ENCODE data around the gene SPAG17. TPM values are rescaled to one million over a fixed set of nuclear protein-coding genes. Genes with fewer than 3 reads are reported as not detected.

Gene SPAG17
- total RNA-seq, 1 experiment from 2014 or later: not detected

DNA sequence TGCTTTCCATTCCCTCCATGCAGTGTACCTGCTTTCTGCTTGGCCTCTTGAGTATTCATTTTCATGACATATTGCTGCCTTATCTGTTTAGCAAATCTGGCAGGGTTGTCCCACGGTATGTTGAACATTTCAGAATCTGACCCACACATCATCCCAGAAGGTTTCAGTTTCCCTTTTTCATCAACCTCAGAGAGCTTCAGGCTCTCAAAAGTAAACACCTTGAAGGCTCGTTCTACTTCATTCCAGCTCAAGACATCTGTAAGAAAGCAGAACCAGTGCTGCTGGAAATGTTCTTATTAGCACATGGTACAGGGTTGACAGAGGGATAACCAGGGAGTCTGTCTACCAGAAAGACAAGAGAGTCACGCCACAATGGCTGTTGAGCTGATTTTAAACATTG lies 103.6 kb downstream of the SPAG17 start:
- no TSS peak for BruUV-seq (replicated peaks)
- ChIA-PET RAD21 (ENCODE audit: low non-redundant PET in 1 of 2, low total read pairs in 2 of 2, uncharacterized antibody in 2 of 2, unreplicated experiment in 2 of 2) (no interaction called here), POLR2A (no interaction called here), CTCF (no interaction called here)
- Histone ChIP-seq H3K4me2 (ENCODE audit: low read length) (no peak overlapping the region), H3K79me2 (ENCODE audit: insufficient read depth, low read length) (no peaks in the 10 kb centered on the region), H3K9me3 (ENCODE audit: control insufficient read depth in 1 of 2, insufficient read depth in 1 of 2, low read depth in 1 of 2, low read length in 2 of 2) (no peaks in the 10 kb centered on the region), H3K4me1 (ENCODE audit: control insufficient read depth in 1 of 2, insufficient read depth in 2 of 2, low read length in 2 of 2) (no peaks in the 10 kb centered on the region), H3K27me3 (ENCODE audit: insufficient read depth, low read length) (peaks cover 19% of the 10 kb centered on the region; the same call in 1 of the 2 replicates), H2AFZ (ENCODE audit: low read depth, low read length, poor library complexity, severe bottlenecking) (no peak overlapping the region), H4K20me1 (ENCODE audit: insufficient read depth) (no peaks in the 10 kb centered on the region), H3K4me3 (replicated peaks in 1 of 2; ENCODE audit: low read depth in 1 of 2, low read length in 2 of 2) (no peak overlapping the region), H3K9me2 (ENCODE audit: insufficient read depth) (no peaks in the 10 kb centered on the region), H3K36me3 (ENCODE audit: control insufficient read depth in 1 of 2, insufficient read depth in 2 of 2, low read length in 2 of 2) (no peaks in the 10 kb centered on the region), H3K27ac (ENCODE audit: low read depth, low read length) (no peak overlapping the region), H3K9ac (ENCODE audit: low read length) (no peak overlapping the region)
- intact Hi-C loops (cut with micrococcal nuclease): no loop called here
- no peak for DNase-seq (ENCODE audit: low read depth, low spot score)
- ATAC-seq: no peak
- TF ChIP-seq JUND (IDR thresholded peaks at IDR 0.05) (no peak), SRF (IDR thresholded peaks at IDR 0.05; ENCODE audit: low read depth) (no peak), SIN3A (IDR thresholded peaks at IDR 0.05; ENCODE audit: low read depth) (no peak), ELF1 (IDR thresholded peaks at IDR 0.05; ENCODE audit: borderline replicate concordance, low read depth) (no peak), SP1 (IDR thresholded peaks at IDR 0.05; ENCODE audit: low read depth) (no peak), EGR1 (IDR thresholded peaks at IDR 0.05; ENCODE audit: low read depth) (no peak), EZH2 (IDR thresholded peaks at IDR 0.05) (no peak), YY1 (IDR thresholded peaks at IDR 0.05; ENCODE audit: extremely low read depth, insufficient replicate concordance, low read depth, low read length) (no peak), EZH2phosphoT487 (IDR thresholded peaks at IDR 0.05; ENCODE audit: borderline replicate concordance) (no peak), POLR2A (IDR thresholded peaks at IDR 0.05; ENCODE audit: borderline replicate concordance, extremely low read depth, insufficient read depth, insufficient read length) (no peak), ZNF274 (IDR thresholded peaks at IDR 0.05; ENCODE audit: low read depth, low read length) (no peak), RAD21 (IDR thresholded peaks at IDR 0.05; ENCODE audit: low read depth) (no peak), TCF7L2 (IDR thresholded peaks at IDR 0.05; ENCODE audit: borderline replicate concordance, extremely low read depth, insufficient read depth, insufficient read length) (no peak), MAX (IDR thresholded peaks at IDR 0.05) (no peak), CEBPB (IDR thresholded peaks at IDR 0.05; ENCODE audit: low read depth) (no peak), ZFX (IDR thresholded peaks at IDR 0.05) (no peak)
- TF ChIP-seq, protein P1, sequence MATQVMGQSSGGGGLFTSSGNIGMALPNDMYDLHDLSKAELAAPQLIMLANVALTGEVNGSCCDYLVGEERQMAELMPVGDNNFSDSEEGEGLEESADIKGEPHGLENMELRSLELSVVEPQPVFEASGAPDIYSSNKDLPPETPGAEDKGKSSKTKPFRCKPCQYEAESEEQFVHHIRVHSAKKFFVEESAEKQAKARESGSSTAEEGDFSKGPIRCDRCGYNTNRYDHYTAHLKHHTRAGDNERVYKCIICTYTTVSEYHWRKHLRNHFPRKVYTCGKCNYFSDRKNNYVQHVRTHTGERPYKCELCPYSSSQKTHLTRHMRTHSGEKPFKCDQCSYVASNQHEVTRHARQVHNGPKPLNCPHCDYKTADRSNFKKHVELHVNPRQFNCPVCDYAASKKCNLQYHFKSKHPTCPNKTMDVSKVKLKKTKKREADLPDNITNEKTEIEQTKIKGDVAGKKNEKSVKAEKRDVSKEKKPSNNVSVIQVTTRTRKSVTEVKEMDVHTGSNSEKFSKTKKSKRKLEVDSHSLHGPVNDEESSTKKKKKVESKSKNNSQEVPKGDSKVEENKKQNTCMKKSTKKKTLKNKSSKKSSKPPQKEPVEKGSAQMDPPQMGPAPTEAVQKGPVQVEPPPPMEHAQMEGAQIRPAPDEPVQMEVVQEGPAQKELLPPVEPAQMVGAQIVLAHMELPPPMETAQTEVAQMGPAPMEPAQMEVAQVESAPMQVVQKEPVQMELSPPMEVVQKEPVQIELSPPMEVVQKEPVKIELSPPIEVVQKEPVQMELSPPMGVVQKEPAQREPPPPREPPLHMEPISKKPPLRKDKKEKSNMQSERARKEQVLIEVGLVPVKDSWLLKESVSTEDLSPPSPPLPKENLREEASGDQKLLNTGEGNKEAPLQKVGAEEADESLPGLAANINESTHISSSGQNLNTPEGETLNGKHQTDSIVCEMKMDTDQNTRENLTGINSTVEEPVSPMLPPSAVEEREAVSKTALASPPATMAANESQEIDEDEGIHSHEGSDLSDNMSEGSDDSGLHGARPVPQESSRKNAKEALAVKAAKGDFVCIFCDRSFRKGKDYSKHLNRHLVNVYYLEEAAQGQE (IDR thresholded peaks at IDR 0.05; ENCODE audit: low read depth): no peak

Data from HCT116 (cell line).